K562 (cell line): ENCODE results near the gene TRMT1L. TPM values are rescaled to one million over a fixed set of nuclear protein-coding genes. Genes with fewer than 3 reads are reported as not detected.

ENCODE experiments used
- ATAC-seq: fragments of 200-7000 bp; cut with Tn5 transposase; 3 replicates; pipeline ENCODE4 v1.9.1; 2020; ENCODE audit warnings: moderate library complexity
- BruUV-seq: library from RNA; stranded (reverse); fragments of 400-500 nt; replicated peaks from 2 replicates; lab custom pipeline; 2021; lab: Mats Ljungman, UMichigan
- CTCF ChIA-PET: fragments of 300-600 bp; formaldehyde crosslinking; extraction: SDS; loops from one replicate; lab custom pipeline; 2021; ENCODE audit warnings: low intra/inter-chr PET ratio; lab: Yijun Ruan, JAX
- POLR2A ChIA-PET: fragments of 300-600, 350-650 bp; sonication (Branson Sonifier 250); formaldehyde crosslinking; extraction: SDS; loops from one replicate; lab custom pipeline; 2021; ENCODE audit warnings: antibody characterized with exemption, inconsistent platforms; lab: Yijun Ruan, JAX
- DNase-seq, 4 experiments: peaks; one replicate each; pipeline versions ENCODE4 v3.0.0 to v3.0.0-alpha.2; 2011 to 2018; ENCODE audit warnings: low spot score in 3 of 4, mixed read lengths in 3 of 4; ENCODE audit errors: extremely low read depth in 1 of 4
- FAIRE-seq: peaks from 2 replicates; lab custom pipeline; 2011; peaks lifted over from hg19 to GRCh38; lab: Jason Lieb, UNC
- H2AFZ ChIP-seq: 2 replicates; pipeline ENCODE4 v1.6.0; 2011; ENCODE audit warnings: low read depth, low read length, control low read depth, inconsistent platforms
- H3K27ac ChIP-seq: fragments of 200-600 bp; 3 replicates; pipeline ENCODE4 v1.8.0; 2011; ENCODE audit warnings: low read depth, mild to moderate bottlenecking, control low read depth, inconsistent platforms, low read length, moderate library complexity, mixed read lengths; ENCODE audit errors: extremely low read depth
- H3K27me3 ChIP-seq, 2 experiments: fragments of 300-600 bp in 1 of 2; 2 replicates in 1 of 2; 3 replicates in 1 of 2; pipeline versions ENCODE4 v1.6.0 to v1.8.0; 2011; ENCODE audit warnings: inconsistent platforms in 2 of 2, low read length in 2 of 2, mild to moderate bottlenecking in 1 of 2, mixed read lengths in 1 of 2, moderate library complexity in 1 of 2; ENCODE audit not compliant: control insufficient read depth in 2 of 2, insufficient read depth in 2 of 2
- H3K36me3 ChIP-seq: fragments of 300-600 bp; 3 replicates; pipeline ENCODE4 v1.8.0; 2011; ENCODE audit warnings: mild to moderate bottlenecking, low read length, inconsistent platforms; ENCODE audit not compliant: control insufficient read depth, insufficient read depth
- H3K4me1 ChIP-seq, 2 experiments: fragments of 200-600 bp in 1 of 2; replicated peaks in 1 of 2; 2 replicates in 1 of 2; 3 replicates in 1 of 2; pipeline versions ENCODE4 v1.5.1 to v1.8.0; 2011; ENCODE audit warnings: inconsistent platforms in 2 of 2, low read length in 2 of 2, mild to moderate bottlenecking in 1 of 2, mixed read lengths in 1 of 2, moderate library complexity in 1 of 2; ENCODE audit not compliant: control insufficient read depth in 2 of 2, insufficient read depth in 2 of 2
- H3K4me2 ChIP-seq: 2 replicates; pipeline ENCODE4 v1.6.1; 2011; ENCODE audit warnings: low read length, control low read depth, inconsistent platforms, mixed read lengths; ENCODE audit not compliant: insufficient read depth
- H3K4me3 ChIP-seq: fragments of 200-600 bp; sonication (generic), shearing (Covaris generic); 2 replicates; pipeline ENCODE4 v1.5.1; 2016; ENCODE audit warnings: control low read depth, inconsistent platforms
- H3K79me2 ChIP-seq: fragments of 200-600 bp; 3 replicates; pipeline ENCODE4 v1.8.0; 2011; ENCODE audit warnings: low read length, inconsistent platforms; ENCODE audit not compliant: control insufficient read depth, insufficient read depth
- H3K9ac ChIP-seq, 2 experiments: 2 replicates each; pipeline versions ENCODE4 v1.6.0 to v1.6.1; 2011; ENCODE audit warnings: low read depth in 2 of 2, low read length in 2 of 2, control low read depth in 1 of 2, inconsistent platforms in 1 of 2, mild to moderate bottlenecking in 1 of 2, mixed read lengths in 1 of 2; ENCODE audit not compliant: insufficient read depth in 1 of 2
- H3K9me1 ChIP-seq: one replicate; pipeline ENCODE4 v1.6.0; 2011; ENCODE audit warnings: inconsistent platforms, mild to moderate bottlenecking, low read length, moderate library complexity; ENCODE audit not compliant: control insufficient read depth, insufficient read depth
- H3K9me3 ChIP-seq: replicated peaks from 2 replicates; pipeline ENCODE4 v1.5.1; 2011; ENCODE audit warnings: low read depth, low read length, inconsistent platforms; ENCODE audit not compliant: control insufficient read depth, insufficient read depth
- H4K20me1 ChIP-seq: replicated peaks from 2 replicates; pipeline ENCODE4 v1.6.1; 2011; ENCODE audit warnings: low read length, inconsistent platforms, mixed read lengths; ENCODE audit not compliant: control insufficient read depth, insufficient read depth
- SIRT6 ChIP-seq: IDR thresholded peaks from one replicate; pipeline ENCODE4 v1.6.1; 2012; ENCODE audit warnings: low read depth, mild to moderate bottlenecking, control low read depth, inconsistent platforms, low read length, moderate library complexity
- ZNF24 ChIP-seq: fragments of 450-650 bp; IDR thresholded peaks from 2 replicates; pipeline ENCODE4 v1.6.1; 2016
- ZNF589 ChIP-seq: fragments of 200-800 bp; sonication (Bioruptor generic); IDR thresholded peaks from 2 replicates; pipeline ENCODE4 v1.6.1; 2016; ENCODE audit warnings: low read depth, missing genetic modification characterization, missing compliant biosample characterization
- WGBS: fragments of 100-300 bp; shearing (Covaris generic); methylation state at CpG from one replicate; pipeline ENCODE4 v1.1.6; 2016; ENCODE audit warnings: low coverage, mixed read lengths; ENCODE audit not compliant: insufficient coverage; ENCODE audit errors: missing lambda C conversion rate; 5-methylcytosine and 5-hydroxymethylcytosine counted together
- in situ Hi-C: fragments of 300-500 bp; cut with MboI; formaldehyde crosslinking; loops from 4 replicates; pipeline ENCODE4 v1.15.0; 2018; ENCODE audit warnings: inconsistent platforms, mixed read lengths
- intact Hi-C: fragments of 100-400 bp; cut with micrococcal nuclease; formaldehyde crosslinking; loops from 2 replicates; pipeline ENCODE4 v1.14.2; 2022
- polyA plus RNA-seq, 8 experiments: library from polyadenylated mRNA; depleted of rRNA in 4 of 8; stranded (reverse) in 5 of 8; unstranded in 3 of 8; fragments of >200 nt; fragmentation: Nextera tagmentation in 2 of 8; fragmentation: Illumina TruSeq in 1 of 8; extraction: Ambion mirVana in 2 of 8; extraction: Trizol in 1 of 8; gene quantifications; 2 replicates each; pipeline versions ENCODE4 v1.2.1 to v1.2.3, GENCODE V29; 2011 to 2014; ENCODE audit warnings: inconsistent platforms in 1 of 8, missing spikeins in 1 of 8
- total RNA-seq, 7 experiments: library from RNA; depleted of rRNA in 6 of 7; stranded (reverse); fragments of >200 nt in 6 of 7; fragmentation: Illumina TruSeq in 2 of 7; extraction: Trizol in 2 of 7; gene quantifications; 2 replicates each; pipeline versions ENCODE4 v1.2.1 to v1.2.3, GENCODE V29; 2011 to 2021; ENCODE audit warnings: low replicate concordance in 1 of 7
- TF ChIP-seq, protein P1 (sequence below): fragments of 450-650 bp; IDR thresholded peaks from 2 replicates; pipeline ENCODE4 v1.6.1; 2017; ENCODE audit warnings: mild to moderate bottlenecking, moderate library complexity
- TF ChIP-seq, protein P2 (sequence below): fragments of 200-800 bp; sonication (Bioruptor generic); IDR thresholded peaks from 2 replicates; pipeline ENCODE4 v1.6.1; 2016; ENCODE audit warnings: missing genetic modification characterization, missing compliant biosample characterization

Gene TRMT1L
- total and polyA plus RNA-seq, 9 of the 15 experiments (the other 6 are each of a cell fraction or from before 2014, with no cell fraction given), result 6.4 to 88.9 (median 32.9) TPM

DNA sequence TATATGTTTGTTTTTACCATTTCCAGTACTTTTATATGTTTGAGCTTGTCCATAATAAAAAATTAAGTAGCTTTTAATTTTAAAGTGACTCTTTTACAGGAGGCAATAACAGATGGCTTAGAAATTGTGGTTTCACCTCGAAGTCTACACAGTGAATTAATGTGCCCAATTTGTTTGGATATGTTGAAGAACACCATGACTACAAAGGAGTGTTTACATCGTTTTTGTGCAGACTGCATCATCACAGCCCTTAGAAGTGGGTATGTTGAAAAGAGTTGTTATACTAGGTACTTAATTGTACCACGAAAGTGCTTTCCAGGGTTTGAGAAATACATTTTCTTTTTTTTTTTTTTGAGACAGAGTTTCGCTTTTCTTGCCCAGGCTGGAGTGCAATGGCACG is 65.3 kb downstream of the TRMT1L start:
- H3K4me2 ChIP-seq, result no peak overlapping the region
- 83% methylated on average over 4 of the region's 5 CpGs for WGBS
- ChIA-PET POLR2A (interaction anchor here (1.1 to 1.6 kb wide), 2 partner anchors 14 to 34 kb away, joined by 4 read pairs; no protein-coding TSS in a partner anchor), CTCF (no interaction called here)
- DNase-seq, result no peak
- no TSS peak for BruUV-seq
- no peak for ATAC-seq
- no peak for FAIRE-seq
- H3K4me3 ChIP-seq, result no peak overlapping the region
- H3K9me1 ChIP-seq, result no peaks in the 10 kb centered on the region
- H4K20me1 ChIP-seq, result no peaks in the 10 kb centered on the region
- intact Hi-C loops (no loop called here), in situ Hi-C loops (no loop called here)
- TF ChIP-seq, protein P1, sequence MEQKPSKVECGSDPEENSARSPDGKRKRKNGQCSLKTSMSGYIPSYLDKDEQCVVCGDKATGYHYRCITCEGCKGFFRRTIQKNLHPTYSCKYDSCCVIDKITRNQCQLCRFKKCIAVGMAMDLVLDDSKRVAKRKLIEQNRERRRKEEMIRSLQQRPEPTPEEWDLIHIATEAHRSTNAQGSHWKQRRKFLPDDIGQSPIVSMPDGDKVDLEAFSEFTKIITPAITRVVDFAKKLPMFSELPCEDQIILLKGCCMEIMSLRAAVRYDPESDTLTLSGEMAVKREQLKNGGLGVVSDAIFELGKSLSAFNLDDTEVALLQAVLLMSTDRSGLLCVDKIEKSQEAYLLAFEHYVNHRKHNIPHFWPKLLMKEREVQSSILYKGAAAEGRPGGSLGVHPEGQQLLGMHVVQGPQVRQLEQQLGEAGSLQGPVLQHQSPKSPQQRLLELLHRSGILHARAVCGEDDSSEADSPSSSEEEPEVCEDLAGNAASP, result no peak
- TF ChIP-seq ZNF589 (no peak), ZNF24 (no peak), SIRT6 (no peak)
- TF ChIP-seq, protein P2, sequence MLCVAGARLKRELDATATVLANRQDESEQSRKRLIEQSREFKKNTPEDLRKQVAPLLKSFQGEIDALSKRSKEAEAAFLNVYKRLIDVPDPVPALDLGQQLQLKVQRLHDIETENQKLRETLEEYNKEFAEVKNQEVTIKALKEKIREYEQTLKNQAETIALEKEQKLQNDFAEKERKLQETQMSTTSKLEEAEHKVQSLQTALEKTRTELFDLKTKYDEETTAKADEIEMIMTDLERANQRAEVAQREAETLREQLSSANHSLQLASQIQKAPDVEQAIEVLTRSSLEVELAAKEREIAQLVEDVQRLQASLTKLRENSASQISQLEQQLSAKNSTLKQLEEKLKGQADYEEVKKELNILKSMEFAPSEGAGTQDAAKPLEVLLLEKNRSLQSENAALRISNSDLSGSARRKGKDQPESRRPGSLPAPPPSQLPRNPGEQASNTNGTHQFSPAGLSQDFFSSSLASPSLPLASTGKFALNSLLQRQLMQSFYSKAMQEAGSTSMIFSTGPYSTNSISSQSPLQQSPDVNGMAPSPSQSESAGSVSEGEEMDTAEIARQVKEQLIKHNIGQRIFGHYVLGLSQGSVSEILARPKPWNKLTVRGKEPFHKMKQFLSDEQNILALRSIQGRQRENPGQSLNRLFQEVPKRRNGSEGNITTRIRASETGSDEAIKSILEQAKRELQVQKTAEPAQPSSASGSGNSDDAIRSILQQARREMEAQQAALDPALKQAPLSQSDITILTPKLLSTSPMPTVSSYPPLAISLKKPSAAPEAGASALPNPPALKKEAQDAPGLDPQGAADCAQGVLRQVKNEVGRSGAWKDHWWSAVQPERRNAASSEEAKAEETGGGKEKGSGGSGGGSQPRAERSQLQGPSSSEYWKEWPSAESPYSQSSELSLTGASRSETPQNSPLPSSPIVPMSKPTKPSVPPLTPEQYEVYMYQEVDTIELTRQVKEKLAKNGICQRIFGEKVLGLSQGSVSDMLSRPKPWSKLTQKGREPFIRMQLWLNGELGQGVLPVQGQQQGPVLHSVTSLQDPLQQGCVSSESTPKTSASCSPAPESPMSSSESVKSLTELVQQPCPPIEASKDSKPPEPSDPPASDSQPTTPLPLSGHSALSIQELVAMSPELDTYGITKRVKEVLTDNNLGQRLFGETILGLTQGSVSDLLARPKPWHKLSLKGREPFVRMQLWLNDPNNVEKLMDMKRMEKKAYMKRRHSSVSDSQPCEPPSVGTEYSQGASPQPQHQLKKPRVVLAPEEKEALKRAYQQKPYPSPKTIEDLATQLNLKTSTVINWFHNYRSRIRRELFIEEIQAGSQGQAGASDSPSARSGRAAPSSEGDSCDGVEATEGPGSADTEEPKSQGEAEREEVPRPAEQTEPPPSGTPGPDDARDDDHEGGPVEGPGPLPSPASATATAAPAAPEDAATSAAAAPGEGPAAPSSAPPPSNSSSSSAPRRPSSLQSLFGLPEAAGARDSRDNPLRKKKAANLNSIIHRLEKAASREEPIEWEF (CRISPR knock-in tag), result no peak
- peaks cover 11% of the 10 kb centered on the region; the same call in 2 of the 3 replicates for H3K79me2 ChIP-seq
- no peaks in the 10 kb centered on the region for H3K27me3 ChIP-seq
- no peaks in the 10 kb centered on the region for H3K9me3 ChIP-seq
- peaks cover 63% of the 10 kb centered on the region for H3K36me3 ChIP-seq
- H3K27ac ChIP-seq, result no peak overlapping the region
- H3K9ac ChIP-seq, result no peak overlapping the region
- H2AFZ ChIP-seq, result no peak overlapping the region
- no peaks in the 10 kb centered on the region for H3K4me1 ChIP-seq
